ENCODE measurements around the gene BACE1. TPM values are rescaled to one million over a fixed set of nuclear protein-coding genes. Genes with fewer than 3 reads are reported as not detected.

Gene BACE1
- total and polyA plus RNA-seq, 2 of the 13 experiments (the other 11 are each of a cell fraction or from before 2014, with no cell fraction given) = 7.5 to 17.9 TPM

DNA sequence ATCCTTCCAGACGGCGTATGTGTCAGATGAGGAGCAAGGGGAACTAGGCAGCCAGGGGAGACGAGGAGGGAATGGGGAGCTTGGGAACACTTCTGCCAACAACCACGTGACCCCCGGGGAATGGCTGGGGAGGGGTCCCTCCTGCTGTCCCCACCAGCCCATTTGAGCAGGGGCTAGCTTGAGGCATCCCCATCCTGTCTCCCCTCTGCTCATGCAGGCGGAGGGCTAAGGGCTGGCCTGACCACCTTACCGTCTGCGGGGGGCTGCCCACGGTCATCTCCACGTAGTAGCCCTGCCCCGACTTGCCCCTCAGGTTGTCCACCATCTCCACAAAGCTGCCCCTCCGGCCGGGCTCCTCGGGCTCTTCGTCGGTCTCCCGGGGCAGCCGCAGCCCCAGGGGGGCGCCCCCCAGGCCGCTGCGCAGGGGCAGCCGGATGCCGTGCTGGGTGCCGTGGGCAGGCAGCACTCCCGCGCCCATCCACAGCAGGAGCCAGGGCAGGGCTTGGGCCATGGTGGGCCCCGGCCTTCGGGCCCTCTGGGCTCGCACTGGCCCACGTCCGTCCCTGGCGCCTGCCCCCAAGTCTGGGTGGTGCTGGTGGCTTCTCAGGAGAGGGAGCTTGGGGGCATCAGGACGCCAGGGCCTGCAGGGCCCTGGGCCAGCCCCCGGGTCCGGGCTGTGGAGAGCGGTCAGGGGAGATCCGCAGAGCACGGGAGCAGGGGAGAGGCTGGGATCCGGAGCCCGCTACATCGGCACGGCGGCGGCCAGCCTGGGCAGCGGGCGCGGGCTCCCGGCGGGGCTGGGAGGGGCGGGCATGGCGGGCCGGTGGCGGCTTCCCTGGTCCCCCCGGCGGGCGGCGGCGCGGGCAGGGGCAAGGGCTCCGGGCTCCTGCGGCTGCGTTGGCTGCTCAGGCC, 515 bp downstream of the BACE1 start:
- BruUV-seq (replicated peaks) = no TSS peak
- Histone ChIP-seq H3K27me3 (ENCODE audit: control insufficient read depth in 1 of 2, insufficient read depth in 2 of 2, low read length in 2 of 2) (no peaks in the 10 kb centered on the region; a peak in 1 of 5 replicates), H3K9me3 (ENCODE audit: low read length) (no peaks in the 10 kb centered on the region), H3K79me2 (ENCODE audit: insufficient read depth, low read length) (peaks cover 4% of the 10 kb centered on the region), H3K4me3 (replicated peaks in 1 of 3; ENCODE audit: insufficient read depth in 1 of 3, low read depth in 2 of 3, low read length in 3 of 3) (peak overlapping the region; percentile 74 to 90 (median 88)), H3K9ac (ENCODE audit: insufficient read depth, low read depth, low read length) (peak overlapping the region; percentile 73), H2AFZ (ENCODE audit: low read length) (no peak overlapping the region), H4K20me1 (ENCODE audit: insufficient read depth, low read length) (no peaks in the 10 kb centered on the region), H3K36me3 (replicated peaks in 1 of 2; ENCODE audit: control insufficient read depth in 1 of 2, insufficient read depth in 2 of 2, low read length in 2 of 2) (no peaks in the 10 kb centered on the region), H3K4me1 (ENCODE audit: insufficient read depth, low read length) (peaks cover 65% of the 10 kb centered on the region), H3K27ac (ENCODE audit: extremely low read length, insufficient read depth, low read length) (no peak overlapping the region), H3K4me2 (ENCODE audit: low read depth, low read length) (peak overlapping the region; percentile 100)
- in situ Hi-C loops (cut with HindIII; ENCODE audit: extremely low pct_ligation_motif_present, low pct_unique_long_range_greater_than_20kb) = loop anchor here (5.0 kb wide), 1 partner anchor 83 kb away; the partner anchor contains the start of genes PCSK7 and RNF214
- DNase-seq (ENCODE audit: low spot score) = no peak
- WGBS (ENCODE audit: low lambda C conversion rate) = 5% methylated on average over 15 of the region's 62 CpGs
- ChIA-PET CTCF (ENCODE audit: low intra/inter-chr PET ratio, low total read pairs) (interaction anchor here (1.6 kb wide), 1 partner anchor 84 kb away, joined by 11 read pairs; the partner anchor contains the start of gene PCSK7), POLR2A (interaction anchor here (2.2 to 5.8 kb wide), 2 partner anchors 12 to 13 kb away, joined by 18 to 62 read pairs; partner anchors contain the start of gene CEP164)
- ATAC-seq = peak; percentile 60
- no peak for FAIRE-seq
- intact Hi-C loops (cut with micrococcal nuclease; ENCODE audit: unreplicated experiment) = loop anchor here (2.0 to 5.0 kb wide), 2 partner anchors 43 to 83 kb away; partner anchors contain the start of genes PCSK7 and RNF214
- TF ChIP-seq ZNF235 (CRISPR knock-in tag; IDR thresholded peaks at IDR 0.05; ENCODE audit: borderline replicate concordance) = no peak
- TF ChIP-seq, protein P1, sequence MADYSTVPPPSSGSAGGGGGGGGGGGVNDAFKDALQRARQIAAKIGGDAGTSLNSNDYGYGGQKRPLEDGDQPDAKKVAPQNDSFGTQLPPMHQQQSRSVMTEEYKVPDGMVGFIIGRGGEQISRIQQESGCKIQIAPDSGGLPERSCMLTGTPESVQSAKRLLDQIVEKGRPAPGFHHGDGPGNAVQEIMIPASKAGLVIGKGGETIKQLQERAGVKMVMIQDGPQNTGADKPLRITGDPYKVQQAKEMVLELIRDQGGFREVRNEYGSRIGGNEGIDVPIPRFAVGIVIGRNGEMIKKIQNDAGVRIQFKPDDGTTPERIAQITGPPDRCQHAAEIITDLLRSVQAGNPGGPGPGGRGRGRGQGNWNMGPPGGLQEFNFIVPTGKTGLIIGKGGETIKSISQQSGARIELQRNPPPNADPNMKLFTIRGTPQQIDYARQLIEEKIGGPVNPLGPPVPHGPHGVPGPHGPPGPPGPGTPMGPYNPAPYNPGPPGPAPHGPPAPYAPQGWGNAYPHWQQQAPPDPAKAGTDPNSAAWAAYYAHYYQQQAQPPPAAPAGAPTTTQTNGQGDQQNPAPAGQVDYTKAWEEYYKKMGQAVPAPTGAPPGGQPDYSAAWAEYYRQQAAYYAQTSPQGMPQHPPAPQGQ (CRISPR knock-in tag; IDR thresholded peaks at IDR 0.05; ENCODE audit: borderline replicate concordance) = no peak
- no peak for TF ChIP-seq ZNF20 (CRISPR knock-in tag; IDR thresholded peaks at IDR 0.05)
- TF ChIP-seq ZNF792 (CRISPR knock-in tag; IDR thresholded peaks at IDR 0.05) = no peak
- TF ChIP-seq, protein P2, sequence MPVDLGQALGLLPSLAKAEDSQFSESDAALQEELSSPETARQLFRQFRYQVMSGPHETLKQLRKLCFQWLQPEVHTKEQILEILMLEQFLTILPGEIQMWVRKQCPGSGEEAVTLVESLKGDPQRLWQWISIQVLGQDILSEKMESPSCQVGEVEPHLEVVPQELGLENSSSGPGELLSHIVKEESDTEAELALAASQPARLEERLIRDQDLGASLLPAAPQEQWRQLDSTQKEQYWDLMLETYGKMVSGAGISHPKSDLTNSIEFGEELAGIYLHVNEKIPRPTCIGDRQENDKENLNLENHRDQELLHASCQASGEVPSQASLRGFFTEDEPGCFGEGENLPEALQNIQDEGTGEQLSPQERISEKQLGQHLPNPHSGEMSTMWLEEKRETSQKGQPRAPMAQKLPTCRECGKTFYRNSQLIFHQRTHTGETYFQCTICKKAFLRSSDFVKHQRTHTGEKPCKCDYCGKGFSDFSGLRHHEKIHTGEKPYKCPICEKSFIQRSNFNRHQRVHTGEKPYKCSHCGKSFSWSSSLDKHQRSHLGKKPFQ (CRISPR knock-in tag; IDR thresholded peaks at IDR 0.05; ENCODE audit: insufficient replicate concordance) = no peak
- no peak for TF ChIP-seq ATF1 (CRISPR knock-in tag; IDR thresholded peaks at IDR 0.05)
- TF ChIP-seq PCBP1 (IDR thresholded peaks at IDR 0.05; ENCODE audit: borderline replicate concordance, low read depth, low read length) = no peak
- TF ChIP-seq, protein P3, sequence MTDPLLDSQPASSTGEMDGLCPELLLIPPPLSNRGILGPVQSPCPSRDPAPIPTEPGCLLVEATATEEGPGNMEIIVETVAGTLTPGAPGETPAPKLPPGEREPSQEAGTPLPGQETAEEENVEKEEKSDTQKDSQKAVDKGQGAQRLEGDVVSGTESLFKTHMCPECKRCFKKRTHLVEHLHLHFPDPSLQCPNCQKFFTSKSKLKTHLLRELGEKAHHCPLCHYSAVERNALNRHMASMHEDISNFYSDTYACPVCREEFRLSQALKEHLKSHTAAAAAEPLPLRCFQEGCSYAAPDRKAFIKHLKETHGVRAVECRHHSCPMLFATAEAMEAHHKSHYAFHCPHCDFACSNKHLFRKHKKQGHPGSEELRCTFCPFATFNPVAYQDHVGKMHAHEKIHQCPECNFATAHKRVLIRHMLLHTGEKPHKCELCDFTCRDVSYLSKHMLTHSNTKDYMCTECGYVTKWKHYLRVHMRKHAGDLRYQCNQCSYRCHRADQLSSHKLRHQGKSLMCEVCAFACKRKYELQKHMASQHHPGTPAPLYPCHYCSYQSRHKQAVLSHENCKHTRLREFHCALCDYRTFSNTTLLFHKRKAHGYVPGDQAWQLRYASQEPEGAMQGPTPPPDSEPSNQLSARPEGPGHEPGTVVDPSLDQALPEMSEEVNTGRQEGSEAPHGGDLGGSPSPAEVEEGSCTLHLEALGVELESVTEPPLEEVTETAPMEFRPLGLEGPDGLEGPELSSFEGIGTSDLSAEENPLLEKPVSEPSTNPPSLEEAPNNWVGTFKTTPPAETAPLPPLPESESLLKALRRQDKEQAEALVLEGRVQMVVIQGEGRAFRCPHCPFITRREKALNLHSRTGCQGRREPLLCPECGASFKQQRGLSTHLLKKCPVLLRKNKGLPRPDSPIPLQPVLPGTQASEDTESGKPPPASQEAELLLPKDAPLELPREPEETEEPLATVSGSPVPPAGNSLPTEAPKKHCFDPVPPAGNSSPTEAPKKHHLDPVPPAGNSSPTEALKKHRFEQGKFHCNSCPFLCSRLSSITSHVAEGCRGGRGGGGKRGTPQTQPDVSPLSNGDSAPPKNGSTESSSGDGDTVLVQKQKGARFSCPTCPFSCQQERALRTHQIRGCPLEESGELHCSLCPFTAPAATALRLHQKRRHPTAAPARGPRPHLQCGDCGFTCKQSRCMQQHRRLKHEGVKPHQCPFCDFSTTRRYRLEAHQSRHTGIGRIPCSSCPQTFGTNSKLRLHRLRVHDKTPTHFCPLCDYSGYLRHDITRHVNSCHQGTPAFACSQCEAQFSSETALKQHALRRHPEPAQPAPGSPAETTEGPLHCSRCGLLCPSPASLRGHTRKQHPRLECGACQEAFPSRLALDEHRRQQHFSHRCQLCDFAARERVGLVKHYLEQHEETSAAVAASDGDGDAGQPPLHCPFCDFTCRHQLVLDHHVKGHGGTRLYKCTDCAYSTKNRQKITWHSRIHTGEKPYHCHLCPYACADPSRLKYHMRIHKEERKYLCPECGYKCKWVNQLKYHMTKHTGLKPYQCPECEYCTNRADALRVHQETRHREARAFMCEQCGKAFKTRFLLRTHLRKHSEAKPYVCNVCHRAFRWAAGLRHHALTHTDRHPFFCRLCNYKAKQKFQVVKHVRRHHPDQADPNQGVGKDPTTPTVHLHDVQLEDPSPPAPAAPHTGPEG (CRISPR knock-in tag; IDR thresholded peaks at IDR 0.05) = 0 out of 2 replicates have a peak, but pooled peaks have one; percentile 23
- TF ChIP-seq, protein P4, sequence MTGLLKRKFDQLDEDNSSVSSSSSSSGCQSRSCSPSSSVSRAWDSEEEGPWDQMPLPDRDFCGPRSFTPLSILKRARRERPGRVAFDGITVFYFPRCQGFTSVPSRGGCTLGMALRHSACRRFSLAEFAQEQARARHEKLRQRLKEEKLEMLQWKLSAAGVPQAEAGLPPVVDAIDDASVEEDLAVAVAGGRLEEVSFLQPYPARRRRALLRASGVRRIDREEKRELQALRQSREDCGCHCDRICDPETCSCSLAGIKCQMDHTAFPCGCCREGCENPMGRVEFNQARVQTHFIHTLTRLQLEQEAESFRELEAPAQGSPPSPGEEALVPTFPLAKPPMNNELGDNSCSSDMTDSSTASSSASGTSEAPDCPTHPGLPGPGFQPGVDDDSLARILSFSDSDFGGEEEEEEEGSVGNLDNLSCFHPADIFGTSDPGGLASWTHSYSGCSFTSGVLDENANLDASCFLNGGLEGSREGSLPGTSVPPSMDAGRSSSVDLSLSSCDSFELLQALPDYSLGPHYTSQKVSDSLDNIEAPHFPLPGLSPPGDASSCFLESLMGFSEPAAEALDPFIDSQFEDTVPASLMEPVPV (CRISPR knock-in tag; IDR thresholded peaks at IDR 0.05) = no peak; the same call in 1 of the 2 replicates
- no peak for TF ChIP-seq MAFG (CRISPR knock-in tag; IDR thresholded peaks at IDR 0.05)
- no peak for TF ChIP-seq HDAC2 (CRISPR knock-in tag; IDR thresholded peaks at IDR 0.05)
